Astrocyte (in vitro differentiated cells and primary cell): ENCODE results near the gene RMND1.

Experiments used
- CTCF ChIP-seq: IDR thresholded peaks from 2 replicates; pipeline ENCODE4 v1.5.1; 2011; ENCODE audit warnings: low read depth, mild to moderate bottlenecking, inconsistent platforms, low read length, moderate library complexity; ENCODE audit not compliant: insufficient read depth
- EZH2 ChIP-seq: IDR thresholded peaks from 2 replicates; pipeline ENCODE4 v1.6.1; 2012; ENCODE audit warnings: mild to moderate bottlenecking, low read length, inconsistent platforms; ENCODE audit not compliant: insufficient read depth

GRCh38 chr6:151372164-151372563 lies 79.8 kb downstream of the RMND1 start:
- no peak for TF ChIP-seq EZH2
- TF ChIP-seq CTCF: no peak
